ENCODE data around the gene LARP6. TPM values are rescaled to one million over a fixed set of nuclear protein-coding genes. Genes with fewer than 3 reads are reported as not detected.
A peak's percentile ranks its signal among the peaks of the same experiment; 100 is the strongest.

LARP6 gene
- total RNA-seq, 1 donor, result 68.1 TPM

DNA sequence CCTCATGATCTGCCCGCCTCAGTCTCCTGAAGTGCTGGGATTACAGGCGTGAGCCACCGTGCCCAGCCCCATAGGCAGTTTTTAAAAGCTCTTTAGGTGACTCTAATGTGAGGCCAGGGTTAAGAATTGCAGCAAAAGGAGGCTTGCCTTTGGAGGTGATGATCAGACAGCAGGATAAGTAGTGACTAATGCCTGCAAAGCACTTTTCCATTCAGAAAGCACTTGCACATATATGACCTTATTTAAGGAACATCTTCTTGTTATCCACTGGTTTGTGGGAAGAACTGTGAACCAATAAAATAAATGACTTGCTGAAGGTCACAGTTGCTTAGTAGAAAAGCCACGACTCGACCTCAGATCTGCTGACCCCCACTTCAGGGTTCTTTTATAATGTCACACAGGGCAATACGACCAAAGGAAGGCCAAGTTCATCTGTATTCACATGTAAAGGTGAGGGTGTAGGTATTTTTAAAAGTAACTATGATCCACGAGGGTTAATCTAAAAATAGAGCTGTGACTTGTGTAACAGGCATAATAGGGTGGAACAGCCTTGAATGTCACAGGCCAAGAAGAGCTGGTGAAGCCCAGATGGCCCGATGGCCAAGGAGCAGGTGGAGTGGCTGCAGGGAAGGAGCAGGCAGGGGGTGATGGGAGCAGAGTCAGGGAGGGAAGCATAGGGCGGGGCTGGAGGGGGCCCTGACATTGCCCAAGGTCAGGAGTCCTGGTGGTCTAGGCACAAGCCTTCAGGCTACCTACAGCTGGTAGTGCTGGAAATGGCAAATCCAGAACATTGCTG lies 24.4 kb downstream of the LARP6 start:
- H3K4me3 ChIP-seq (ENCODE audit: low read depth, low read length), result no peak overlapping the region
- no peak for DNase-seq (ENCODE audit: low read depth)
- TF ChIP-seq, protein P1, sequence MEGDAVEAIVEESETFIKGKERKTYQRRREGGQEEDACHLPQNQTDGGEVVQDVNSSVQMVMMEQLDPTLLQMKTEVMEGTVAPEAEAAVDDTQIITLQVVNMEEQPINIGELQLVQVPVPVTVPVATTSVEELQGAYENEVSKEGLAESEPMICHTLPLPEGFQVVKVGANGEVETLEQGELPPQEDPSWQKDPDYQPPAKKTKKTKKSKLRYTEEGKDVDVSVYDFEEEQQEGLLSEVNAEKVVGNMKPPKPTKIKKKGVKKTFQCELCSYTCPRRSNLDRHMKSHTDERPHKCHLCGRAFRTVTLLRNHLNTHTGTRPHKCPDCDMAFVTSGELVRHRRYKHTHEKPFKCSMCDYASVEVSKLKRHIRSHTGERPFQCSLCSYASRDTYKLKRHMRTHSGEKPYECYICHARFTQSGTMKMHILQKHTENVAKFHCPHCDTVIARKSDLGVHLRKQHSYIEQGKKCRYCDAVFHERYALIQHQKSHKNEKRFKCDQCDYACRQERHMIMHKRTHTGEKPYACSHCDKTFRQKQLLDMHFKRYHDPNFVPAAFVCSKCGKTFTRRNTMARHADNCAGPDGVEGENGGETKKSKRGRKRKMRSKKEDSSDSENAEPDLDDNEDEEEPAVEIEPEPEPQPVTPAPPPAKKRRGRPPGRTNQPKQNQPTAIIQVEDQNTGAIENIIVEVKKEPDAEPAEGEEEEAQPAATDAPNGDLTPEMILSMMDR (IDR thresholded peaks at IDR 0.05; ENCODE audit: insufficient read depth, low read length), result no peak

GRCh38 chr15:70827721-70828120 lies 26.2 kb downstream of the LARP6 start:
- TF ChIP-seq, protein P1 (IDR thresholded peaks at IDR 0.05; ENCODE audit: insufficient read depth, low read length), result no peak
- H3K4me3 ChIP-seq (ENCODE audit: low read depth, low read length), result no peak overlapping the region
- no peak for DNase-seq (ENCODE audit: low read depth)

- TF ChIP-seq, protein P1 (IDR thresholded peaks at IDR 0.05; ENCODE audit: insufficient read depth, low read length), result no peak
- peak; percentile 89 for DNase-seq (ENCODE audit: low read depth)
- H3K4me3 ChIP-seq (ENCODE audit: low read depth, low read length), result no peak overlapping the region
Measured at GRCh38 chr15:70826634-70827033, 27.3 kb downstream of the LARP6 start.

- no peak overlapping the region for H3K4me3 ChIP-seq (ENCODE audit: low read depth, low read length)
- TF ChIP-seq, protein P1 (IDR thresholded peaks at IDR 0.05; ENCODE audit: insufficient read depth, low read length), result no peak
- no peak for DNase-seq (ENCODE audit: low read depth)
Measured at GRCh38 chr15:70825841-70826240, 28.1 kb downstream of the LARP6 start.

DNA sequence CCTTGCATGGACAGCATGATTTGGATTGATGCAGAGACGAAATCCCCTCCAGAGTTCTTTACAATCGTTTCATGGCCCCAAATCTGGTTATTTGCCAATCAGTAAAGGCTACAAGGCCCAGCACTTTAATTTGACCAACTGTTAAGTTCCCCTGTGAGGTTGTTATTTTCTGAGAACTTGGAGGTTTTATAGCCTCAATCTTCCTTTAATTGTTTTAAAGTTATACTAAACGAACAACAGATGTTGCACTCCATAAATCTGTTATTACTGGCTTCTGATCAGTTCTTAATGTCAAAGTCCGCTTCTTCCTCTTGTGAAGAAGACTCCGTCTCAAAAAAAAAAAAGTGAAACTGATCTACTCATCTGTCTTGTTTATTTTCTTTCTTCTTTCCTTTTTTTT lies 30.8 kb downstream of the LARP6 start:
- TF ChIP-seq, protein P1 (IDR thresholded peaks at IDR 0.05; ENCODE audit: insufficient read depth, low read length), result no peak
- H3K4me3 ChIP-seq (ENCODE audit: low read depth, low read length), result no peak overlapping the region
- DNase-seq (ENCODE audit: low read depth), result no peak

DNA sequence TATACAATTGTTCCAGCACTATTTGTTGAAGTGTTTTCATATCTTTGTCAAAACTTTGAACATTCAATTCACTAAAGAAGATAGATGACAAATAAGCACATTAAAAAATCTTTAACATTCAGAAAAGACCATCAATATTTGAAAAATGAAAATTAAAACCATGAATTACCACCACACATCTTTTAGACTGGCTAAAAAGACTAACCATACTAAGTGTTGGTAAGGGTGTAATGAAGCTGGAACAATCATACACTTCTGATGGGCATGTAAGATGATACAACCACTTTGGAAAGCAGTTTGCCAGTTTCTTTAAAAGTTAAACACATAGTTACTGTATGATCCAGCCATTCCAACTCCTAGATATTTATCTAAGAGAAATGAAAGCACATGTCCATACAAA lies 33.7 kb downstream of the LARP6 start:
- TF ChIP-seq, protein P1 (IDR thresholded peaks at IDR 0.05; ENCODE audit: insufficient read depth, low read length), result no peak
- no peak for DNase-seq (ENCODE audit: low read depth)
- no peak overlapping the region for H3K4me3 ChIP-seq (ENCODE audit: low read depth, low read length)

- TF ChIP-seq, protein P1 (IDR thresholded peaks at IDR 0.05; ENCODE audit: insufficient read depth, low read length), result no peak
- no peak for DNase-seq (ENCODE audit: low read depth)
- no peak overlapping the region for H3K4me3 ChIP-seq (ENCODE audit: low read depth, low read length)
Measured at GRCh38 chr15:70818580-70818979, 35.4 kb downstream of the LARP6 start.

Data from fibroblast of the aortic adventitia (primary cell).